CD4-positive, alpha-beta T cell (primary cell): ENCODE measurements around the gene ATRX. TPM values are rescaled to one million over a fixed set of nuclear protein-coding genes. Genes with fewer than 3 reads are reported as not detected.

ENCODE experiments used
- ATAC-seq: fragments of 200-7000 bp; cut with Tn5 transposase; one replicate; pipeline ENCODE4 v1.10.0; 2022; ENCODE audit warnings: mild to moderate bottlenecking; ENCODE audit not compliant: poor library complexity
- CTCF ChIA-PET: fragments of 350-600 bp; sonication (Branson Sonifier 250); formaldehyde crosslinking; loops from one replicate; lab custom pipeline; 2021; ENCODE audit warnings: antibody characterized with exemption, inconsistent platforms; lab: Charles Lee
- POLR2A ChIA-PET: fragments of 350-600 bp; sonication (Branson Sonifier 250); formaldehyde crosslinking; loops from one replicate; lab custom pipeline; 2021; ENCODE audit warnings: antibody characterized with exemption, inconsistent platforms; lab: Charles Lee
- DNase-seq, 14 experiments: peaks; one replicate each; pipeline ENCODE4 v3.0.0-alpha.2; 2013 to 2020; ENCODE audit warnings: mixed read lengths in 2 of 14
- H3K27ac ChIP-seq, 2 donors: one replicate each; pipeline versions ENCODE4 v1.5.1 to v1.7.0; 2013; ENCODE audit warnings: low read length in 2 of 2, low read depth in 1 of 2, mild to moderate bottlenecking in 1 of 2
- H3K27me3 ChIP-seq, 2 experiments: 1 replicate in 1 of 2; 2 replicates in 1 of 2; pipeline versions ENCODE4 v1.6.1 to v1.7.0; 2013; ENCODE audit warnings: low read length in 2 of 2, control low read depth in 1 of 2, mild to moderate bottlenecking in 1 of 2, moderate library complexity in 1 of 2; ENCODE audit not compliant: insufficient read depth in 2 of 2, control insufficient read depth in 1 of 2
- H3K36me3 ChIP-seq: one replicate; pipeline ENCODE4 v1.6.1; 2013; ENCODE audit warnings: low read length, control low read depth; ENCODE audit not compliant: insufficient read depth
- H3K4me1 ChIP-seq: one replicate; pipeline ENCODE4 v1.6.1; 2013; ENCODE audit warnings: low read length, control low read depth; ENCODE audit not compliant: insufficient read depth
- H3K4me3 ChIP-seq: one replicate; pipeline ENCODE4 v1.5.1; 2013; ENCODE audit warnings: mild to moderate bottlenecking, low read length, moderate library complexity
- H3K9me3 ChIP-seq, 2 experiments: 1 replicate in 1 of 2; 2 replicates in 1 of 2; pipeline versions ENCODE4 v1.6.1 to v1.7.0; 2013; ENCODE audit warnings: low read length in 2 of 2, mild to moderate bottlenecking in 2 of 2, control low read depth in 1 of 2, moderate library complexity in 1 of 2; ENCODE audit not compliant: control insufficient read depth in 1 of 2, insufficient read depth in 1 of 2
- H3K27ac Mint-ChIP-seq: one replicate; pipeline ENCODE4 v1.8.0; 2020; ENCODE audit warnings: mixed read lengths
- H3K27me3 Mint-ChIP-seq: one replicate; pipeline ENCODE4 v1.8.0; 2021; ENCODE audit warnings: mixed read lengths
- H3K36me3 Mint-ChIP-seq: one replicate; pipeline ENCODE4 v1.8.0; 2021; ENCODE audit warnings: low read depth, mixed read lengths
- H3K4me1 Mint-ChIP-seq: one replicate; pipeline ENCODE4 v1.8.0; 2021; ENCODE audit warnings: low read depth, mixed read lengths
- H3K4me3 Mint-ChIP-seq: one replicate; pipeline ENCODE4 v1.8.0; 2020; ENCODE audit warnings: mild to moderate bottlenecking, mixed read lengths
- H3K9me3 Mint-ChIP-seq: one replicate; pipeline ENCODE4 v1.8.0; 2020; ENCODE audit warnings: mixed read lengths
- CTCF ChIP-seq: fragments of 200-600 bp; IDR thresholded peaks from one replicate; pipeline ENCODE4 v1.8.0; 2022; ENCODE audit warnings: antibody characterized with exemption, mild to moderate bottlenecking
- intact Hi-C, 2 experiments: fragments of 100-400 bp; cut with DNase I in 1 of 2; cut with micrococcal nuclease in 1 of 2; formaldehyde crosslinking; loops; one replicate each; pipeline versions ENCODE4 v1.15.1 to v1.9.0; 2023 to 2025; cut with DNase I, micrococcal nuclease
- total RNA-seq, 174 experiments: library from RNA in 2 of 174; stranded (reverse) in 2 of 174; gene quantifications; one replicate each; pipeline ENCODE4 v1.2.3 and lab custom pipeline; 2021 to 2026

ATRX gene
- total RNA-seq, 2 experiments from 2014 or later, result 72.7 to 79.5 TPM

- H3K9me3 Mint-ChIP-seq, result no peaks in the 10 kb centered on the region
- Histone ChIP-seq H3K27ac (no peak overlapping the region), H3K27me3 (no peaks in the 10 kb centered on the region), H3K4me3 (no peak overlapping the region), H3K4me1 (no peaks in the 10 kb centered on the region), H3K9me3 (no peaks in the 10 kb centered on the region), H3K36me3 (peaks cover 12% of the 10 kb centered on the region)
- H3K27me3 Mint-ChIP-seq, result no peaks in the 10 kb centered on the region
- DNase-seq (no peak), ATAC-seq (no peak)
- peaks cover 9% of the 10 kb centered on the region for H3K4me1 Mint-ChIP-seq
- no peak overlapping the region for H3K27ac Mint-ChIP-seq
- H3K4me3 Mint-ChIP-seq, result no peak overlapping the region
- POLR2A ChIA-PET, result no interaction called here
- CTCF ChIA-PET, result no interaction called here
- peaks cover 74% of the 10 kb centered on the region for H3K36me3 Mint-ChIP-seq
- no peak for TF ChIP-seq CTCF
- intact Hi-C loops, result no loop called here
Measured at GRCh38 chrX:77564823-77565222, 221.2 kb downstream of the ATRX start.

- Histone ChIP-seq H3K9me3 (no peaks in the 10 kb centered on the region), H3K27me3 (no peaks in the 10 kb centered on the region), H3K4me1 (no peaks in the 10 kb centered on the region), H3K27ac (no peak overlapping the region), H3K36me3 (peaks cover 20% of the 10 kb centered on the region), H3K4me3 (no peak overlapping the region)
- DNase-seq, result no peak
- TF ChIP-seq CTCF, result no peak
- Mint-ChIP-seq H3K27me3 (no peaks in the 10 kb centered on the region), H3K36me3 (peaks cover 66% of the 10 kb centered on the region), H3K9me3 (no peaks in the 10 kb centered on the region), H3K4me1 (peaks cover 9% of the 10 kb centered on the region), H3K27ac (no peak overlapping the region), H3K4me3 (no peak overlapping the region)
- intact Hi-C loops, result no loop called here
- POLR2A ChIA-PET, result no interaction called here
- CTCF ChIA-PET, result no interaction called here
- no peak for ATAC-seq
Measured at GRCh38 chrX:77561372-77561771, 224.6 kb downstream of the ATRX start.

GRCh38 chrX:77556276-77556675, 229.7 kb downstream of the ATRX start:
- Histone ChIP-seq H3K27ac (no peak overlapping the region), H3K4me1 (no peaks in the 10 kb centered on the region), H3K4me3 (no peak overlapping the region), H3K27me3 (no peaks in the 10 kb centered on the region), H3K36me3 (peaks cover 14% of the 10 kb centered on the region), H3K9me3 (no peaks in the 10 kb centered on the region)
- POLR2A ChIA-PET, result no interaction called here
- intact Hi-C loops, result no loop called here
- Mint-ChIP-seq H3K27me3 (no peaks in the 10 kb centered on the region), H3K4me3 (no peak overlapping the region), H3K9me3 (no peaks in the 10 kb centered on the region), H3K4me1 (no peaks in the 10 kb centered on the region), H3K27ac (no peak overlapping the region), H3K36me3 (peaks cover 67% of the 10 kb centered on the region)
- DNase-seq (no peak), ATAC-seq (no peak)
- TF ChIP-seq CTCF, result no peak
- CTCF ChIA-PET, result no interaction called here
